GM20000 (cell line): Measurements from ENCODE around the gene DENND1A.

Experiments
- DNase-seq: peaks from one replicate; pipeline ENCODE4 v3.0.0; 2012; ENCODE audit warnings: low spot score
- CTCF ChIP-seq: IDR thresholded peaks from 2 replicates; pipeline ENCODE4 v1.5.1; 2012; ENCODE audit warnings: mild to moderate bottlenecking, control low read depth; ENCODE audit errors: extremely low read depth, missing control alignments

Gene DENND1A

GRCh38 chr9:123457583-123457982 is 472.3 kb downstream of the DENND1A start:
- TF ChIP-seq CTCF, result no peak
- no peak for DNase-seq

GRCh38 chr9:123456011-123456410 is 473.9 kb downstream of the DENND1A start:
- no peak for TF ChIP-seq CTCF
- no peak for DNase-seq

GRCh38 chr9:123455187-123455586 is 474.7 kb downstream of the DENND1A start:
- TF ChIP-seq CTCF, result no peak
- DNase-seq, result no peak

GRCh38 chr9:123454361-123454760 is 475.6 kb downstream of the DENND1A start:
- no peak for TF ChIP-seq CTCF
- no peak for DNase-seq

- TF ChIP-seq CTCF, result no peak
- DNase-seq, result no peak
Observed at GRCh38 chr9:123453831-123454321, 476.1 kb downstream of the DENND1A start.

- no peak for DNase-seq
- no peak for TF ChIP-seq CTCF
Observed at GRCh38 chr9:123453076-123453667, 476.8 kb downstream of the DENND1A start.

GRCh38 chr9:123450996-123451395 is 478.9 kb downstream of the DENND1A start:
- DNase-seq, result no peak
- no peak for TF ChIP-seq CTCF
